SK-N-SH (cell line): ENCODE data around the gene ARL3. TPM values are rescaled to one million over a fixed set of nuclear protein-coding genes. Genes with fewer than 3 reads are reported as not detected.
A peak's percentile ranks its signal among the peaks of the same experiment; 100 is the strongest.

Experiments used
- CTCF ChIA-PET: fragments of 300-600, 350-600 bp; formaldehyde crosslinking; extraction: SDS; loops from one replicate; lab custom pipeline; 2021; lab: Yijun Ruan, JAX
- POLR2A ChIA-PET: fragments of 350-600 bp; sonication (Branson Sonifier 250); formaldehyde crosslinking; extraction: SDS; loops from one replicate; lab custom pipeline; 2020; ENCODE audit warnings: antibody characterized with exemption, inconsistent platforms; lab: Yijun Ruan, JAX
- DNase-seq: peaks from one replicate; pipeline ENCODE4 v3.0.0; 2012
- H2AFZ ChIP-seq: fragments of 200-600 bp; sonication (generic); 2 replicates; pipeline ENCODE4 v1.8.1; 2016; ENCODE audit warnings: antibody characterized with exemption, mild to moderate bottlenecking, low read depth
- H3F3A ChIP-seq: fragments of 200-600 bp; sonication (generic); replicated peaks from 2 replicates; pipeline ENCODE3; 2016; ENCODE audit warnings: antibody characterized with exemption, mild to moderate bottlenecking; ENCODE audit not compliant: insufficient read depth
- H3K27ac ChIP-seq, 2 experiments: fragments of 200-500 bp in 1 of 2; fragments of 200-600 bp in 1 of 2; sonication (Bioruptor generic) in 1 of 2; sonication (generic), shearing (Covaris generic) in 1 of 2; 2 replicates each; pipeline versions ENCODE4 v1.5.1 to v1.6.1; 2014 to 2016; ENCODE audit warnings: low read depth in 2 of 2, inconsistent platforms in 1 of 2, low read length in 1 of 2, mild to moderate bottlenecking in 1 of 2, mixed read lengths in 1 of 2
- H3K27me3 ChIP-seq: fragments of 200-600 bp; sonication (generic), shearing (Covaris generic); 2 replicates; pipeline ENCODE4 v1.6.1; 2016; ENCODE audit warnings: mixed run types; ENCODE audit not compliant: insufficient read depth
- H3K36me3 ChIP-seq, 2 experiments: fragments of 200-500 bp in 1 of 2; fragments of 200-600 bp in 1 of 2; sonication (Bioruptor generic) in 1 of 2; sonication (generic) in 1 of 2; replicated peaks in 1 of 2; 2 replicates each; pipeline versions ENCODE3 to v1.5.1; 2014 to 2016; ENCODE audit warnings: low read length in 1 of 2, mild to moderate bottlenecking in 1 of 2; ENCODE audit not compliant: insufficient read depth in 2 of 2, control insufficient read depth in 1 of 2
- H3K4me1 ChIP-seq, 2 experiments: fragments of 200-500 bp in 1 of 2; fragments of 200-600 bp in 1 of 2; sonication (Bioruptor generic) in 1 of 2; sonication (generic), shearing (Covaris generic) in 1 of 2; 2 replicates each; pipeline versions ENCODE4 v1.5.1 to v1.6.1; 2014 to 2016; ENCODE audit warnings: low read depth in 1 of 2, low read length in 1 of 2, mixed run types in 1 of 2; ENCODE audit not compliant: insufficient read depth in 2 of 2, control insufficient read depth in 1 of 2
- H3K4me2 ChIP-seq: fragments of 200-600 bp; sonication (generic), shearing (Covaris generic); 2 replicates; pipeline ENCODE4 v1.6.1; 2017; ENCODE audit warnings: mixed run types
- H3K4me3 ChIP-seq, 2 experiments: fragments of 200-500 bp in 1 of 2; fragments of 200-600 bp in 1 of 2; sonication (Bioruptor generic) in 1 of 2; sonication (generic), shearing (Covaris generic) in 1 of 2; 2 replicates each; pipeline versions ENCODE4 v1.5.1 to v1.8.1; 2014 to 2016; ENCODE audit warnings: low read depth in 2 of 2, inconsistent platforms in 1 of 2, low read length in 1 of 2, mild to moderate bottlenecking in 1 of 2, mixed read lengths in 1 of 2, moderate library complexity in 1 of 2
- H3K79me2 ChIP-seq: fragments of 200-600 bp; sonication (generic); 2 replicates; pipeline ENCODE4 v1.8.1; 2017; ENCODE audit warnings: mild to moderate bottlenecking; ENCODE audit not compliant: insufficient read depth
- H3K9ac ChIP-seq: fragments of 200-600 bp; sonication (generic); 2 replicates; pipeline ENCODE4 v1.6.1; 2017; ENCODE audit warnings: mixed run types
- H3K9me2 ChIP-seq: fragments of 200-600 bp; sonication (generic); 2 replicates; pipeline ENCODE4 v1.6.1; 2017; ENCODE audit warnings: mixed run types
- H3K9me3 ChIP-seq: fragments of 200-600 bp; sonication (generic); 2 replicates; pipeline ENCODE4 v1.6.1; 2017; ENCODE audit warnings: mixed run types, mild to moderate bottlenecking, moderate library complexity
- H4K20me1 ChIP-seq: fragments of 200-600 bp; sonication (generic); 2 replicates; pipeline ENCODE4 v1.6.1; 2017; ENCODE audit warnings: mild to moderate bottlenecking, mixed run types; ENCODE audit not compliant: insufficient read depth
- CTCF ChIP-seq: fragments of 200-600 bp; sonication (generic); IDR thresholded peaks from 2 replicates; pipeline ENCODE4 v1.6.1; 2017; ENCODE audit warnings: antibody characterized with exemption, mild to moderate bottlenecking, moderate library complexity
- EP300 ChIP-seq, 2 experiments: IDR thresholded peaks; 2 replicates each; pipeline versions ENCODE4 v1.4.0 to v1.6.1; 2012; ENCODE audit warnings: borderline replicate concordance in 1 of 2, low read depth in 1 of 2, low read length in 1 of 2
- EZH2phosphoT487 ChIP-seq: fragments of 200-600 bp; sonication (generic); IDR thresholded peaks from 2 replicates; pipeline ENCODE4 v1.6.1; 2017; ENCODE audit warnings: low read depth, mixed run types, mild to moderate bottlenecking, antibody characterized with exemption, moderate library complexity, borderline replicate concordance
- FOSL2 ChIP-seq: IDR thresholded peaks from 2 replicates; pipeline ENCODE4 v1.4.0; 2012; ENCODE audit warnings: low read depth, mild to moderate bottlenecking, moderate library complexity, borderline replicate concordance
- GATA2 ChIP-seq: sonication (generic); formaldehyde crosslinking; IDR thresholded peaks from 2 replicates; pipeline ENCODE4 v1.5.0; 2020; ENCODE audit warnings: mild to moderate bottlenecking, missing genetic modification reagents
- JUND ChIP-seq: IDR thresholded peaks from 2 replicates; pipeline ENCODE4 v1.4.0; 2012
- MEF2A ChIP-seq: IDR thresholded peaks from 2 replicates; pipeline ENCODE4 v1.4.0; 2012; ENCODE audit warnings: low read depth, borderline replicate concordance
- RAD21 ChIP-seq: IDR thresholded peaks from 2 replicates; pipeline ENCODE4 v1.6.1; 2012; ENCODE audit warnings: mild to moderate bottlenecking, low read length
- RCOR1 ChIP-seq: fragments of 150-350 bp; IDR thresholded peaks from 2 replicates; pipeline ENCODE4 v1.6.1; 2017; ENCODE audit warnings: antibody characterized with exemption, low read length
- REST ChIP-seq: IDR thresholded peaks from 2 replicates; pipeline ENCODE4 v1.6.1; 2012; ENCODE audit warnings: mild to moderate bottlenecking, low read depth, low read length, moderate library complexity
- RXRA ChIP-seq: IDR thresholded peaks from 2 replicates; pipeline ENCODE4 v1.4.0; 2012; ENCODE audit warnings: low read depth, mild to moderate bottlenecking, borderline replicate concordance
- TEAD4 ChIP-seq: IDR thresholded peaks from 2 replicates; pipeline ENCODE4 v1.4.0; 2012; ENCODE audit warnings: mild to moderate bottlenecking, borderline replicate concordance; ENCODE audit not compliant: insufficient read depth
- WGBS: methylation state at CpG from one replicate; pipeline ENCODE4 v1.1.6; 2017; ENCODE audit warnings: low lambda C conversion rate; 5-methylcytosine and 5-hydroxymethylcytosine counted together
- polyA plus RNA-seq, 3 experiments: library from polyadenylated mRNA; depleted of rRNA; stranded (reverse); fragments of >200 nt; gene quantifications; 2 replicates each; pipeline ENCODE4 v1.2.3, GENCODE V29; 2012

ARL3 gene
- polyA plus RNA-seq, 1 of the 3 experiments (the other 2 are of a cell fraction), result 11.2 TPM

GRCh38 chr10:102712843-102713538, 1.2 kb downstream of the ARL3 start:
- Histone ChIP-seq H3K4me3 (peak overlapping the region; percentile 87 to 91), H3K9me3 (no peaks in the 10 kb centered on the region), H3K27me3 (no peaks in the 10 kb centered on the region), H3K79me2 (peaks cover 64% of the 10 kb centered on the region), H3K9ac (peak overlapping the region; percentile 88), H3K9me2 (no peaks in the 10 kb centered on the region), H3K4me2 (peak overlapping the region; percentile 91), H4K20me1 (peaks cover 5% of the 10 kb centered on the region), H2AFZ (peak overlapping the region; percentile 99), H3K27ac (peak overlapping the region; percentile 80 to 86), H3K36me3 (peaks cover 0 to 3% of the 10 kb centered on the region in 2 experiments), H3K4me1 (peaks cover 13 to 20% of the 10 kb centered on the region in 2 experiments; a peak in 3 of 4 replicates), H3F3A (peaks cover 20% of the 10 kb centered on the region)
- 11% methylated on average over 8 of the region's 8 CpGs for WGBS
- ChIA-PET CTCF (interaction anchor here (0.8 to 11.2 kb wide), 13 partner anchors 9 to 477 kb away, joined by 3 to 123 read pairs (median 3); partner anchors contain the start of gene TRIM8), POLR2A (interaction anchor here (1.0 to 2.2 kb wide), 4 partner anchors 42 to 85 kb away, joined by 5 to 13 read pairs (median 10); partner anchors contain the start of gene TRIM8)
- TF ChIP-seq RCOR1 (no peak), EZH2phosphoT487 (no peak)
- no peak for DNase-seq

GRCh38 chr10:102712089-102712488, 2.1 kb downstream of the ARL3 start:
- no peak overlapping the region for H3K9ac ChIP-seq
- H3K4me3 ChIP-seq, result peak overlapping the region in 1 of 2 experiments; percentile 91; a peak in 1 of 4 replicates
- no peak for DNase-seq
- no peaks in the 10 kb centered on the region for H3K9me3 ChIP-seq
- peak overlapping the region; percentile 91 for H3K4me2 ChIP-seq
- no peaks in the 10 kb centered on the region for H3K27me3 ChIP-seq
- ChIA-PET POLR2A (no interaction called here), CTCF (interaction anchor here (0.8 to 11.2 kb wide), 5 partner anchors 8 to 68 kb away, joined by 3 to 123 read pairs (median 3); partner anchors contain the start of gene TRIM8)
- peaks cover 5% of the 10 kb centered on the region for H4K20me1 ChIP-seq
- WGBS, result 96% methylated on average over 4 of the region's 4 CpGs
- H2AFZ ChIP-seq, result no peak overlapping the region
- H3K79me2 ChIP-seq, result peaks cover 71% of the 10 kb centered on the region
- peaks cover 10 to 20% of the 10 kb centered on the region in 2 experiments; a peak in 3 of 4 replicates for H3K4me1 ChIP-seq
- H3K27ac ChIP-seq, result no peak overlapping the region
- TF ChIP-seq RAD21 (no peak), TEAD4 (no peak), REST (no peak), EP300 (IDR thresholded peaks at IDR 0.05; ENCODE audit: borderline replicate concordance in 1 of 2, low read depth in 1 of 2, low read length in 1 of 2) (no peak), FOSL2 (no peak), RXRA (no peak), GATA2 (no peak), CTCF (no peak), RCOR1 (no peak), MEF2A (no peak), JUND (no peak), EZH2phosphoT487 (no peak)
- H3F3A ChIP-seq, result peaks cover 26% of the 10 kb centered on the region
- no peaks in the 10 kb centered on the region for H3K36me3 ChIP-seq
- no peaks in the 10 kb centered on the region for H3K9me2 ChIP-seq
